ENCODE results near the gene PLEKHA7. TPM values are rescaled to one million over a fixed set of nuclear protein-coding genes. Genes with fewer than 3 reads are reported as not detected.

Gene PLEKHA7
- total and polyA plus RNA-seq, 8 donors = 14.9 to 29.9 (median 20.0) TPM

- DNase-seq (no peak), FAIRE-seq (no peak), ATAC-seq (no peak)
- Histone ChIP-seq H3K4me3 (no peak overlapping the region), H3K27ac (no peak overlapping the region), H3K9me3 (no peaks in the 10 kb centered on the region), H3K27me3 (no peaks in the 10 kb centered on the region), H3K36me3 (peaks cover 0 to 20% (median 0%) of the 10 kb centered on the region in 3 donors), H3K4me1 (no peaks in the 10 kb centered on the region)
- WGBS, 2 donors = 87 to 96% methylated on average over 4 of the region's 4 CpGs
- no peak for TF ChIP-seq CTCF (IDR thresholded peaks at IDR 0.05)
- intact Hi-C loops (cut with DNase I) = no loop called here
These were observed 159.2 kb downstream of the PLEKHA7 start for GRCh38 chr11:16854979-16855378.

DNA sequence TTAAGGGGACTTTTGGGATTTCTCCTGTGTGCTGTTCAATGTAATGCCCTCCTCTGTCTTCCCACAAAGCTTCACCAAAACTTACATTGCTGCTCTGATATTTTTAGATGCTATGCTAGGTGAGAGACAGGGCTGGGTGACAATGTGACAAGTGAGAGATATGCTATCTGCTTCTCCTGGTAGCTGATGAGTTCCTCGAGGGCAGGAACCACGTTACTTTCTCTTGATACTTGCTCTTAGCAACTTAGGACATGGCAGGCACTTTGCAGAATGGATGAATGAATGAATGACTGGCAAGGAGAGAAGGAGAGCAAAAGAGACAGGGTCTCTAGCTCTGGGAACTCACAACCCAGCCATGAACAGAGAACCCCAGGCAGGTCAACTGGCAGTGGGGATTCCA is 160.4 kb downstream of the PLEKHA7 start:
- Histone ChIP-seq H3K9me3 (no peaks in the 10 kb centered on the region), H3K4me1 (no peaks in the 10 kb centered on the region), H3K4me3 (no peak overlapping the region), H3K36me3 (peaks cover 0 to 20% (median 0%) of the 10 kb centered on the region in 3 donors), H3K27me3 (no peaks in the 10 kb centered on the region), H3K27ac (no peak overlapping the region)
- intact Hi-C loops (cut with DNase I) = no loop called here
- ATAC-seq (no peak), DNase-seq (no peak), FAIRE-seq (no peak)
- TF ChIP-seq CTCF (IDR thresholded peaks at IDR 0.05) = no peak
- 73 to 82% methylated on average over 2 of the region's 2 CpGs for WGBS, 2 donors

GRCh38 chr11:16853266-16853665 is 160.9 kb downstream of the PLEKHA7 start:
- DNase-seq = no peak
- H3K9me3 ChIP-seq = no peaks in the 10 kb centered on the region
- intact Hi-C loops (cut with DNase I) = no loop called here
- H3K4me3 ChIP-seq = no peak overlapping the region
- peaks cover 0 to 23% (median 0%) of the 10 kb centered on the region in 3 donors for H3K36me3 ChIP-seq
- H3K4me1 ChIP-seq = no peaks in the 10 kb centered on the region
- WGBS, 2 donors = 70 to 80% methylated on average over 1 of the region's 1 CpG
- no peaks in the 10 kb centered on the region for H3K27me3 ChIP-seq
- TF ChIP-seq CTCF (IDR thresholded peaks at IDR 0.05) = no peak
- FAIRE-seq = no peak
- H3K27ac ChIP-seq = no peak overlapping the region
- ATAC-seq = no peak

- TF ChIP-seq CTCF (IDR thresholded peaks at IDR 0.05) = no peak
- intact Hi-C loops (cut with DNase I) = loop anchor here in 1 of 3 donors (10.0 kb wide), 1 partner anchor 78 kb away; no protein-coding TSS in a partner anchor
- no peak for FAIRE-seq
These were observed 167.9 kb downstream of the PLEKHA7 start for GRCh38 chr11:16846305-16846704.

GRCh38 chr11:16844268-16844771 is 169.9 kb downstream of the PLEKHA7 start:
- ATAC-seq (no peak), DNase-seq (no peak), FAIRE-seq (no peak)
- 89% methylated on average over 1 of the region's 1 CpG for WGBS, 2 donors
- Histone ChIP-seq H3K36me3 (peaks cover 0 to 20% (median 12%) of the 10 kb centered on the region in 3 donors), H3K9me3 (no peaks in the 10 kb centered on the region), H3K4me1 (no peaks in the 10 kb centered on the region), H3K4me3 (no peak overlapping the region), H3K27ac (no peak overlapping the region), H3K27me3 (no peaks in the 10 kb centered on the region)
- intact Hi-C loops (cut with DNase I) = loop anchor here in 1 of 3 donors (10.0 kb wide), 1 partner anchor 80 kb away; no protein-coding TSS in a partner anchor
- no peak for TF ChIP-seq CTCF (IDR thresholded peaks at IDR 0.05)

More at GRCh38 chr11:16846305-16846704, 167.9 kb downstream of the PLEKHA7 start:
- ATAC-seq = no peak
- H3K4me1 ChIP-seq = no peaks in the 10 kb centered on the region
- H3K36me3 ChIP-seq = peaks cover 0 to 13% (median 3%) of the 10 kb centered on the region in 3 donors
- H3K27ac ChIP-seq = no peak overlapping the region
- no peaks in the 10 kb centered on the region for H3K27me3 ChIP-seq
- H3K9me3 ChIP-seq = no peaks in the 10 kb centered on the region
- DNase-seq = no peak
- WGBS, 2 donors = 95 to 98% methylated on average over 2 of the region's 2 CpGs
- H3K4me3 ChIP-seq = no peak overlapping the region
